ENCODE data around the gene NPAS2. TPM values are rescaled to one million over a fixed set of nuclear protein-coding genes. Genes with fewer than 3 reads are reported as not detected.

The NPAS2 gene
- total and polyA plus RNA-seq, 4 donors, result 5.9 to 17.1 (median 10.4) TPM

DNA sequence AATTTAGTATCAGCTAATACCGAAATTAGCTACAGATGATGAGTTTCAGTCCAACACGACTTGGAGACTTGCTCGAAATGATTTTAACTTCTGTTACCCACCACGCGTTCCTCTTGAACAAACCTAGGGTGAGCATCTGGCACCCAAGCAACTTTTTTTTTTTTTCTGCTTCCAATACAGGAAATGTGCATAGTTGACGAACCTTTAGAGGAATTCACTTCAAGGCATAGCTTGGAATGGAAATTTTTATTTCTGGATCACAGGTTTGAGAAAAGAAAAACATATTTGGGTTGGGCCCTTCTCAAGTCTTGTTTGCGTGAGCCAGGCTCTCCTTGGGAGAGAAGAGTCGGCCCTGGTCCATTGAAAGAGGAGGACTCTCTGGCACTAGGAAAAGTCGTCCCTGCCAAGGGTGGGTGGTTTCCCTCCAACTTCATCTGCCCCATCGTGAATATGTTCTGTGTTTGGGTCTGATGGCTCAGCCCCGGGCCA lies 144.8 kb downstream of the NPAS2 start:
- Histone ChIP-seq H3K4me3 (no peak overlapping the region), H3K27me3 (ENCODE audit: control insufficient read depth in 3 of 3, insufficient read depth in 3 of 3, low read length in 2 of 3) (no peaks in the 10 kb centered on the region), H3K9ac (ENCODE audit: insufficient read depth in 1 of 2, low read length in 2 of 2) (no peak overlapping the region), H3K27ac (ENCODE audit: low read depth in 1 of 2, low read length in 1 of 2) (no peak overlapping the region), H3K9me3 (ENCODE audit: control insufficient read depth in 4 of 4, insufficient read depth in 3 of 4, low read length in 3 of 4) (peaks cover 0 to 3% (median 0%) of the 10 kb centered on the region in 4 donors), H3K4me1 (ENCODE audit: control insufficient read depth in 5 of 5, insufficient read depth in 5 of 5, low read length in 5 of 5) (peaks cover 0 to 3% (median 0%) of the 10 kb centered on the region in 5 donors), H3K36me3 (ENCODE audit: control insufficient read depth in 4 of 4, insufficient read depth in 4 of 4, low read length in 4 of 4) (peaks cover 0 to 6% (median under 1%) of the 10 kb centered on the region in 4 donors)
- TF ChIP-seq, protein P1, sequence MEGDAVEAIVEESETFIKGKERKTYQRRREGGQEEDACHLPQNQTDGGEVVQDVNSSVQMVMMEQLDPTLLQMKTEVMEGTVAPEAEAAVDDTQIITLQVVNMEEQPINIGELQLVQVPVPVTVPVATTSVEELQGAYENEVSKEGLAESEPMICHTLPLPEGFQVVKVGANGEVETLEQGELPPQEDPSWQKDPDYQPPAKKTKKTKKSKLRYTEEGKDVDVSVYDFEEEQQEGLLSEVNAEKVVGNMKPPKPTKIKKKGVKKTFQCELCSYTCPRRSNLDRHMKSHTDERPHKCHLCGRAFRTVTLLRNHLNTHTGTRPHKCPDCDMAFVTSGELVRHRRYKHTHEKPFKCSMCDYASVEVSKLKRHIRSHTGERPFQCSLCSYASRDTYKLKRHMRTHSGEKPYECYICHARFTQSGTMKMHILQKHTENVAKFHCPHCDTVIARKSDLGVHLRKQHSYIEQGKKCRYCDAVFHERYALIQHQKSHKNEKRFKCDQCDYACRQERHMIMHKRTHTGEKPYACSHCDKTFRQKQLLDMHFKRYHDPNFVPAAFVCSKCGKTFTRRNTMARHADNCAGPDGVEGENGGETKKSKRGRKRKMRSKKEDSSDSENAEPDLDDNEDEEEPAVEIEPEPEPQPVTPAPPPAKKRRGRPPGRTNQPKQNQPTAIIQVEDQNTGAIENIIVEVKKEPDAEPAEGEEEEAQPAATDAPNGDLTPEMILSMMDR (IDR thresholded peaks at IDR 0.05; ENCODE audit: control extremely low read depth, extremely low read depth), result no peak
- DNase-seq (no peak), ATAC-seq (ENCODE audit: insufficient read depth, low FRiP score) (no peak)
- WGBS, 2 donors, result 81 to 84% methylated on average over 11 of the region's 11 CpGs

DNA sequence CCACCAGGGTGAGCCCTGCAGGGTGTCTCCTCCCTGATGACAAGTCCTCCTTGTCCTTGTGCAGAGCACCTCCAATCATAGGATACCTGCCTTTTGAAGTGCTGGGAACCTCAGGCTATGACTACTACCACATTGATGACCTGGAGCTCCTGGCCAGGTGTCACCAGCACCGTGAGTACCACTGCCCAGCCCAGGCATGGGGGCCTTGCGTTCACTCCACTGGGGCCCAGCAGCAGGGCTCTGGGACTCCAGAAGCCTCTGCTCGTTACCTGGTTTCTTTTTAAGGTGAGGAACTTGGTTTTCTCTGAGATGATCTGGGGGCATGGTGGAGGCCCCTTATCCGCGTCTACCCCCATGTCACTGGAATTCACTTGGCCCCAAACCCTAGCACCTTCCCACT lies 145.7 kb downstream of the NPAS2 start:
- 96% methylated on average over 5 of the region's 5 CpGs for WGBS, 2 donors
- peaks cover 0 to 3% (median 0%) of the 10 kb centered on the region in 5 donors for H3K4me1 ChIP-seq (ENCODE audit: control insufficient read depth in 5 of 5, insufficient read depth in 5 of 5, low read length in 5 of 5)
- no peak overlapping the region for H3K9ac ChIP-seq (ENCODE audit: insufficient read depth in 1 of 2, low read length in 2 of 2)
- H3K4me3 ChIP-seq, result no peak overlapping the region
- no peaks in the 10 kb centered on the region for H3K9me3 ChIP-seq (ENCODE audit: control insufficient read depth in 4 of 4, insufficient read depth in 3 of 4, low read length in 3 of 4)
- no peaks in the 10 kb centered on the region for H3K27me3 ChIP-seq (ENCODE audit: control insufficient read depth in 3 of 3, insufficient read depth in 3 of 3, low read length in 2 of 3)
- TF ChIP-seq, protein P1 (IDR thresholded peaks at IDR 0.05; ENCODE audit: control extremely low read depth, extremely low read depth), result no peak
- no peak for DNase-seq
- H3K36me3 ChIP-seq (ENCODE audit: control insufficient read depth in 4 of 4, insufficient read depth in 4 of 4, low read length in 4 of 4), result peaks cover 0 to 9% (median 2%) of the 10 kb centered on the region in 4 donors
- H3K27ac ChIP-seq (ENCODE audit: low read depth in 1 of 2, low read length in 1 of 2), result no peak overlapping the region
- ATAC-seq (ENCODE audit: insufficient read depth, low FRiP score), result no peak

DNA sequence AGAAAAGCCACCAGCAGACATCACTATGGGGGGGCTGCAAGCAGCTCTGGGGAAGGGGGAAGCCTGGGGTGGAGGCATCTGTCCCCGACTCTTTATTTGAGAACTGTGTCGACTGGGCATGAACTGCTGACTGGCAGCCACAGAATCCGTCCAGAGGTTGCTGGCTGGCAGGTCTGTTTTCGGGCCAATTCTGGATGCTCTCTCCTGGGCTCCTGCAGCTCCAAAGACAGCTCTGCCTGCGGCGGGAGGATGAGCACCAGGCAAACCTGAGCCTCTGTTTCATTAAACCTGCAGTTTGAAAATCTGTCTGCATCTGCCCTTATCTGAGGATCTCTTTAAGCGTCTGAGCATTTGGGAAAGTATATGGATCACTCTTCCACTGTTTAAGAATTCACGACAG lies 147.8 kb downstream of the NPAS2 start:
- no peak overlapping the region for H3K9ac ChIP-seq (ENCODE audit: insufficient read depth in 1 of 2, low read length in 2 of 2)
- ATAC-seq (ENCODE audit: insufficient read depth, low FRiP score) (no peak), DNase-seq (no peak)
- H3K36me3 ChIP-seq (ENCODE audit: control insufficient read depth in 4 of 4, insufficient read depth in 4 of 4, low read length in 4 of 4), result peaks cover 0 to 16% (median 4%) of the 10 kb centered on the region in 4 donors
- no peaks in the 10 kb centered on the region for H3K9me3 ChIP-seq (ENCODE audit: control insufficient read depth in 4 of 4, insufficient read depth in 3 of 4, low read length in 3 of 4)
- 91 to 94% methylated on average over 8 of the region's 8 CpGs for WGBS, 2 donors
- no peak overlapping the region for H3K4me3 ChIP-seq
- TF ChIP-seq, protein P1 (IDR thresholded peaks at IDR 0.05; ENCODE audit: control extremely low read depth, extremely low read depth), result no peak
- H3K27ac ChIP-seq (ENCODE audit: low read depth in 1 of 2, low read length in 1 of 2), result no peak overlapping the region
- H3K4me1 ChIP-seq (ENCODE audit: control insufficient read depth in 5 of 5, insufficient read depth in 5 of 5, low read length in 5 of 5), result no peaks in the 10 kb centered on the region
- no peaks in the 10 kb centered on the region for H3K27me3 ChIP-seq (ENCODE audit: control insufficient read depth in 3 of 3, insufficient read depth in 3 of 3, low read length in 2 of 3)
